ENCODE measurements around the gene CELF6.

CELF6 gene

DNA sequence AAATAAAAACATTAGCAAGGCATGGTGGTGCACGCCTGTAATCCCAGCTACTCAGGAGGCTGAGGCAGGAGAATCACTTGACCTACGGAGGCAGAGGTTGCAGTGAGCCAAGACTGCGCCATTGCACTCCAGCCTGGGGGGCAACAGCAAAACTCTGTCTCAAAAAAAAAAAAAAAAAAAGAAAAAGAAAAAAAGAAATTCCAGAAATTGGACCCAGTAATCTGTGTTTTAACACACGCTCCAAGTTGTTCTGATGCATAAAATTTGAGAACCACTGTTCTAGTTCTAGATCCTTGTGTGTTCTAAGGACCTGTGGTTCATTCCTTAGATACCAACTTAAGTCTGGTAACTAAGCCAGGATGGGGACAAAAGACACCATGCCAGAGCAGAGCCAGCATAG is 50.2 kb downstream of the CELF6 start:
- no peak for DNase-seq (ENCODE audit: extremely low read depth, low read depth)
- no peak overlapping the region for H3K4me3 ChIP-seq (replicated peaks; ENCODE audit: low read depth, low read length)
- TF ChIP-seq, protein P1, sequence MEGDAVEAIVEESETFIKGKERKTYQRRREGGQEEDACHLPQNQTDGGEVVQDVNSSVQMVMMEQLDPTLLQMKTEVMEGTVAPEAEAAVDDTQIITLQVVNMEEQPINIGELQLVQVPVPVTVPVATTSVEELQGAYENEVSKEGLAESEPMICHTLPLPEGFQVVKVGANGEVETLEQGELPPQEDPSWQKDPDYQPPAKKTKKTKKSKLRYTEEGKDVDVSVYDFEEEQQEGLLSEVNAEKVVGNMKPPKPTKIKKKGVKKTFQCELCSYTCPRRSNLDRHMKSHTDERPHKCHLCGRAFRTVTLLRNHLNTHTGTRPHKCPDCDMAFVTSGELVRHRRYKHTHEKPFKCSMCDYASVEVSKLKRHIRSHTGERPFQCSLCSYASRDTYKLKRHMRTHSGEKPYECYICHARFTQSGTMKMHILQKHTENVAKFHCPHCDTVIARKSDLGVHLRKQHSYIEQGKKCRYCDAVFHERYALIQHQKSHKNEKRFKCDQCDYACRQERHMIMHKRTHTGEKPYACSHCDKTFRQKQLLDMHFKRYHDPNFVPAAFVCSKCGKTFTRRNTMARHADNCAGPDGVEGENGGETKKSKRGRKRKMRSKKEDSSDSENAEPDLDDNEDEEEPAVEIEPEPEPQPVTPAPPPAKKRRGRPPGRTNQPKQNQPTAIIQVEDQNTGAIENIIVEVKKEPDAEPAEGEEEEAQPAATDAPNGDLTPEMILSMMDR (IDR thresholded peaks at IDR 0.05; ENCODE audit: low read depth, low read length, missing control alignments) = no peak

DNA sequence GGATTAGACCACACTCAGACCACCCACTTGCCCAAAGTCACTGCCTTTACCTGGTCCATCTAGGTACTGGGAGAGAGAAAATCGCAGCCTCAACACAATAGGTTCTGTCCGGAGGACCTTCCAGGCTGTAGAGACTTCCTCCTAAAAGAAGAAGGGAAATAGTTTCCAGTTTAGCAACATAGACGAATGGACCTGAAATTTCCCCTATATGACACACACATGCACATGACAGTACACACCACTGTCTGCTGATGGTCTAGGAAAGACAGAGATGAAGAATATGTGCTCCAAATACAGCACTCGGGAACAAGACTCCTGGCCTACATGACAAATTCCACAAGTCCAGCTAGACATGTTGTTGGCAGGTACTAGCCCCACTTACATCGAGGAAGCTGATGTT is 54.9 kb downstream of the CELF6 start:
- no peak overlapping the region for H3K4me3 ChIP-seq (replicated peaks; ENCODE audit: low read depth, low read length)
- TF ChIP-seq, protein P1 (IDR thresholded peaks at IDR 0.05; ENCODE audit: low read depth, low read length, missing control alignments) = no peak
- DNase-seq (ENCODE audit: extremely low read depth, low read depth) = no peak

DNA sequence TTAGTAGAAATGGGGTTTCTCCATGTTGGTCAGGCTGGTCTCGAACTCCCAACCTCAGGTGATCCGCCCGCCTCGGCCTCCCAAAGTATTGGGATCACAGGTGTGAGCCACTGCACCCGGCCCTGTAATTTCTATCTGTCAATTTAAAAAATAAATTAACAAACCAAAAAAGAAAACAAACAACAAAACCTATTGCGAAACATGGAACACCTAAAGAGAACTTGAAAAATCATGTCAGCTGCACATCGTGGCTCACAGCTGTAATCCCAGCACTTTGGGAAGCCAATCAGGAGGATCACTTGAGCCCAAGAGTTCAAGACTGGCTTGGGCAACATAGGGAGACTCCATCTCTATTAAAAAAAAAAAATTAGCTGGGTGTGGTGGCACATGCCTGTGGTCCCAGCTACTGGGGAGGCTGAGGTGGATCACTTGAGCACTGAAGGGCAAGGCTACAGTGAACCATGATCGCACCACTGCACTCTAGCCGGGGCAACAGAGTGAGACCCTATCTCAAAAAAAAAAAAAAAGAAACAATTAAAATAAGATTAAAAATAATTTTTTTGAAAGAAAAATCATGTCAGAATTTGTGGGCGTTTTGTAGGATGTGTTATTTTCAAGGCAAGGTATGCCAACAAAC is 67.2 kb downstream of the CELF6 start:
- DNase-seq (ENCODE audit: extremely low read depth, low read depth) = no peak
- TF ChIP-seq, protein P1 (IDR thresholded peaks at IDR 0.05; ENCODE audit: low read depth, low read length, missing control alignments) = no peak
- no peak overlapping the region for H3K4me3 ChIP-seq (replicated peaks; ENCODE audit: low read depth, low read length)

DNA sequence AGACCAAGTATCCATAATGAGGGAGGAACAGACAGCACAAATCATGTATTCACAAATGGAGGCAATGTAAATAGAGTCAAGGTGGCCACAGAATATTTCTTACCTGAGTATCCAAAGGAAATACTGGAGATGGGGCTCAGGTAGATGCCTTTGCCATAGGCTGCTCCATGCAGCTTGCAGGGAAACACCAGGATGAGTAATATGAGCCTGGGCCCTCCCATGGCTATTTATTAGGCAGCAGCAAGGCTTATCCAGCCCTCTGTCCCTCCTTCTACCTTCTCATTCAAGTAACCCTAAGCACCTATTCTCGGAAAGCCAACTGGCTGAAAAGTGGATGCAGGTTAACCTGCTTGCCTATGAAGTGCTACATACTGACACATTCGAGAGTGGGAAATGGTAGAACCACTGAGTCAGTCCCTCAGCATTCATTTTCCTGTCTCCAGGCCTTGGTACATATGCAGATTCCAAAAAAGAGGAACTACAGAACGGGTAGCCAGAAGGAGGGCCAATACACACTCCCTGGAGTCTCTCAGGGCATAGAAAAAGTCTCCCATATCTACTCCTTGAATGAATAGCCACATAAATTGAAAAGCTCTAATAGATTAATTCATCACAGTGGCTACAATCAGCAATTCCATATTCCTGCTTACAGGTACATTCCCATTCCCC is 70.7 kb downstream of the CELF6 start:
- H3K4me3 ChIP-seq (replicated peaks; ENCODE audit: low read depth, low read length) = no peak overlapping the region
- TF ChIP-seq, protein P1 (IDR thresholded peaks at IDR 0.05; ENCODE audit: low read depth, low read length, missing control alignments) = no peak
- DNase-seq (ENCODE audit: extremely low read depth, low read depth) = no peak

DNA sequence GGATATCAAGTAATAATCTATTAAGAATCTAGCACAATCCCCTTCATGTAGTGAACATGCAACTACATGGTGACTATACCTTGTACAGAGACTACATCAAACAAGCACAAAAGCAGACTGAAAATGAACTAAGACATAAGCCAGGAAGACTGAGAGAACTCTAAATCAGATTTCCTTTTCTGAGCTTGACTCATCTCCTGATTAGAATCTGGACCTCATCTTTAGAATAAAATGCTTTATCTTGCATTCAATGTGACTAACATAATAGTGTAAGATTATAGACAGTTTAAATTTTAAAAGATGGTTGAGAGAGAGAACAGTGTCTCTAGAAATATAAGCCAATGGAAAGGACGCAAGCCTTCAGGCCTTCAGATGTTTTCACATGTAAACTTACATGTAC is 71.4 kb downstream of the CELF6 start:
- H3K4me3 ChIP-seq (replicated peaks; ENCODE audit: low read depth, low read length) = no peak overlapping the region
- no peak for DNase-seq (ENCODE audit: extremely low read depth, low read depth)
- TF ChIP-seq, protein P1 (IDR thresholded peaks at IDR 0.05; ENCODE audit: low read depth, low read length, missing control alignments) = no peak

DNA sequence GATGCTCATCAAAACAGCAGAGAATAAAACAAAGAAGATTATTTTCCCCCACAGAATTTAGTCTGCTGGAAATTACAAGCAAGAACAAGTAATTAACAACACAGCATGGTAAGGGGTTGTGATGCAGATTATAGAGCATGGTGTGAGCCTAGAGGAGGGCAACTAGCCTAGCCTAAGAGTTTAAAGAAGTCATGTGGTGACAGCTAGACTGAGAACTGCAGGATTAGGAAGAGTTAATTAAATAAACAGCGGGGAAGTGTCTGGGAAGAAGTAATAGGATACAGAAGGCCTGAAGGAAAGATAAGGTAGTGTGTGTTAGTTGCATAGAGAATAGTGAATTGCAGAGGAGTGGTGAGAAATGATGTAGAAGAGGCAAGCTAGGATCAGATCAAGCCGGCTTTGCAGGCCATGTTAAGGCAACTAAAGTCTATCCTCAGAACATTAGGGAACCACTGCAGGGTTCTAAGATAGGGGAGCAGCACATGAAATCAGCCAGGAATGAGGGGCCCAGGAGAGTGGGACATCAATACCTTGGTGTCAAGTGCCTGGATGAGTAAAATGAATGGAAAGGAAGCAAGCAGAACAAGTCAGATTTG is 77.1 kb downstream of the CELF6 start:
- no peak for DNase-seq (ENCODE audit: extremely low read depth, low read depth)

More for the DNA sequence above, 77.1 kb downstream of the CELF6 start:
- H3K4me3 ChIP-seq (replicated peaks; ENCODE audit: low read depth, low read length) = no peak overlapping the region
- TF ChIP-seq, protein P1 (IDR thresholded peaks at IDR 0.05; ENCODE audit: low read depth, low read length, missing control alignments) = no peak

All from HFF-Myc (cell line).